Karpas-422 (cell line): Measurements from ENCODE around the gene BNC2. TPM values are rescaled to one million over a fixed set of nuclear protein-coding genes. Genes with fewer than 3 reads are reported as not detected.

Source experiments
- DNase-seq: peaks from one replicate; pipeline ENCODE4 v3.0.0-alpha.2; 2015
- H2AFZ ChIP-seq: fragments of 200-600 bp; sonication (generic); 2 replicates; pipeline ENCODE4 v1.6.1; 2014; ENCODE audit warnings: antibody characterized with exemption, low read length, mixed read lengths
- H3K27ac ChIP-seq: fragments of 200-600 bp; sonication (generic); 2 replicates; pipeline ENCODE4 v1.5.1; 2014; ENCODE audit warnings: mild to moderate bottlenecking, low read length, moderate library complexity
- H3K27me3 ChIP-seq: fragments of 200-600 bp; sonication (generic); 2 replicates; pipeline ENCODE4 v1.6.1; 2014; ENCODE audit warnings: low read length, mixed read lengths
- H3K36me3 ChIP-seq: fragments of 200-600 bp; sonication (generic); 2 replicates; pipeline ENCODE4 v1.6.1; 2014; ENCODE audit warnings: low read length, mixed read lengths; ENCODE audit not compliant: insufficient read depth
- H3K4me1 ChIP-seq: fragments of 200-600 bp; sonication (generic); 2 replicates; pipeline ENCODE4 v1.6.1; 2014; ENCODE audit warnings: mild to moderate bottlenecking, low read length, mixed read lengths
- H3K4me2 ChIP-seq: fragments of 200-600 bp; sonication (generic); 2 replicates; pipeline ENCODE4 v1.6.1; 2014; ENCODE audit warnings: low read length, low read depth, mild to moderate bottlenecking; ENCODE audit not compliant: poor library complexity, severe bottlenecking
- H3K4me3 ChIP-seq: fragments of 200-600 bp; sonication (generic); 2 replicates; pipeline ENCODE4 v1.5.1; 2014; ENCODE audit warnings: mild to moderate bottlenecking, antibody characterized with exemption, low read length, mixed read lengths
- H3K79me2 ChIP-seq: fragments of 200-600 bp; sonication (generic); 2 replicates; pipeline ENCODE4 v1.6.1; 2014; ENCODE audit warnings: mild to moderate bottlenecking, low read length, mixed read lengths
- H3K9ac ChIP-seq: fragments of 200-600 bp; sonication (generic); 2 replicates; pipeline ENCODE4 v1.6.0; 2014; ENCODE audit warnings: low read length
- H3K9me2 ChIP-seq: fragments of 200-600 bp; sonication (generic), shearing (Covaris generic); replicated peaks from 2 replicates; pipeline ENCODE4 v1.6.0; 2014; ENCODE audit warnings: mild to moderate bottlenecking, low read length, moderate library complexity; ENCODE audit not compliant: insufficient read depth
- H3K9me3 ChIP-seq: fragments of 300-700, 200-600 bp; sonication (generic); 2 replicates; pipeline ENCODE4 v1.6.1; 2014; ENCODE audit warnings: low read length, mixed read lengths
- H4K20me1 ChIP-seq: fragments of 200-600 bp; sonication (generic); 2 replicates; pipeline ENCODE4 v1.6.1; 2014; ENCODE audit warnings: mild to moderate bottlenecking, antibody characterized with exemption, low read length, low read depth; ENCODE audit not compliant: insufficient read depth
- total RNA-seq: library from RNA; depleted of rRNA; stranded (reverse); fragments of >200 nt; shearing (Covaris generic); gene quantifications from 2 replicates; pipeline ENCODE4 v1.2.3, GENCODE V29; 2014; ENCODE audit warnings: low replicate concordance

The BNC2 gene
- total RNA-seq, 1 experiment from 2014 or later: not detected

DNA sequence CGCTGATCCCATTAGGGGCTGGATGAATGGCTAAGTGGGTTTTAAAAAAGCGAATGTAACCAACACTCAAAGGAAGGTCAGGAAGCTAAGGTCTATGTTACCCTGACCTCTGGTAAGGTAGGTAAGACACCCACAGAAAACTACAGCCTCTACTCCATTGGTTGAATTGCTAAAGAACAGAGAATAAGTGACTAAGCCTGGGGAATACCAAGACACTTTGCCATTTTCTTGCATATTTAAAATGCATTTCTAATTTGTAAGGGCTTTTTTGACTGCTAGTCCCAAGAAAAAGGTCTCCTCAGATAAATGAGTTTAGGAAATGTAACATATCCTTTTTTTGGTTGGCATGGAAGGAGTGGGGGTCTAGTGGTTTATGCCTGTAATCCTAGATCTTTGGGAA is 368.7 kb downstream of the BNC2 start:
- no peak overlapping the region for H3K27ac ChIP-seq
- no peak for DNase-seq
- no peaks in the 10 kb centered on the region for H3K9me2 ChIP-seq
- H3K36me3 ChIP-seq: no peaks in the 10 kb centered on the region
- no peak overlapping the region for H3K4me3 ChIP-seq
- H3K4me1 ChIP-seq: no peaks in the 10 kb centered on the region
- H4K20me1 ChIP-seq: no peaks in the 10 kb centered on the region
- H3K27me3 ChIP-seq: no peaks in the 10 kb centered on the region
- no peaks in the 10 kb centered on the region for H3K9me3 ChIP-seq
- no peak overlapping the region for H2AFZ ChIP-seq
- no peak overlapping the region for H3K9ac ChIP-seq
- no peak overlapping the region for H3K4me2 ChIP-seq
- no peaks in the 10 kb centered on the region for H3K79me2 ChIP-seq

DNA sequence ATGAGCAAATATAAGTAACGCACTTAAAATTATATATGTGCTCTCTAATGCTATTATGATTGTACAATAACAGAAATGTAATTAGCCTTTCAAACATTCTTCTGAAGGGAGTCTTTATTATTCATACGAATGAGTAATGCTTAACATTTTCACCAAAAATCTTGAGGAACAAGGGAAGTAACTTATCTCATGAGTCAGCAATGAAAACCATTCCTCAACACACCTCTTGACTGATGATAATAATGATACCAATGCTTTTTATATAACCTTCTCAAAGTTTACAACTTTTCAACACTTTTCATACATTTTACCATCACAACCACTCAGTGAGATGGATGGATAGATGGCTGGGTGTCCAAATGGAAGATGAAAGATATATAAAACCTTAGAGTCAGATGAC is 369.3 kb downstream of the BNC2 start:
- H3K9ac ChIP-seq: no peak overlapping the region
- H3K79me2 ChIP-seq: no peaks in the 10 kb centered on the region
- no peak overlapping the region for H3K4me2 ChIP-seq
- no peak overlapping the region for H2AFZ ChIP-seq
- no peaks in the 10 kb centered on the region for H4K20me1 ChIP-seq
- H3K4me3 ChIP-seq: no peak overlapping the region
- no peaks in the 10 kb centered on the region for H3K4me1 ChIP-seq
- no peaks in the 10 kb centered on the region for H3K9me2 ChIP-seq
- H3K9me3 ChIP-seq: no peaks in the 10 kb centered on the region
- H3K36me3 ChIP-seq: no peaks in the 10 kb centered on the region
- no peaks in the 10 kb centered on the region for H3K27me3 ChIP-seq
- DNase-seq: no peak
- H3K27ac ChIP-seq: no peak overlapping the region

- Histone ChIP-seq H3K4me1 (no peaks in the 10 kb centered on the region), H3K9ac (no peak overlapping the region), H2AFZ (no peak overlapping the region), H3K27ac (no peak overlapping the region), H3K36me3 (no peaks in the 10 kb centered on the region), H3K9me3 (no peaks in the 10 kb centered on the region), H3K79me2 (no peaks in the 10 kb centered on the region), H3K4me3 (no peak overlapping the region), H4K20me1 (no peaks in the 10 kb centered on the region), H3K9me2 (no peaks in the 10 kb centered on the region), H3K4me2 (no peak overlapping the region), H3K27me3 (no peaks in the 10 kb centered on the region)
- DNase-seq: no peak
Observed at GRCh38 chr9:16500386-16500785, 370.1 kb downstream of the BNC2 start.

DNA sequence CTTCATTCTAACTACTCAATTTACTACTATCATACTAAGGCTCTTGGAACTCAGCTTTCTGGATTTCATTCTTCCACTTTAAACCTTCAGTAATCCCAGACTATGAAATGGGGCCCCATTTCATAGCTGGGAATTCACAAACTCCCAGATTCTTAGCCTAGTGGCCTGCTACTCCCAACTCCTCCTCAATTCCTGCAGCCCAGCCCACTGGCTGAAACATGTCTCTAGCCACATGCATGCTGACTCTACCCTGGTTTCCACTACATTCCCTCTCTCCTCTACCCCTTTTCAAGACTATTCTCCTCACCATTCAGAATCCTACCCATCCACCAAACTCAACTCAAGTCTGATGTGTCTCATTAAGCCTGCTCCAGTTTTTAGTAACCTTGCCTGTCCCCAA is 370.6 kb downstream of the BNC2 start:
- Histone ChIP-seq H3K9me3 (no peaks in the 10 kb centered on the region), H3K27ac (no peak overlapping the region), H3K36me3 (no peaks in the 10 kb centered on the region), H4K20me1 (no peaks in the 10 kb centered on the region), H3K4me3 (no peak overlapping the region), H3K4me2 (no peak overlapping the region), H3K79me2 (no peaks in the 10 kb centered on the region), H3K9me2 (no peaks in the 10 kb centered on the region), H2AFZ (no peak overlapping the region), H3K4me1 (no peaks in the 10 kb centered on the region), H3K27me3 (no peaks in the 10 kb centered on the region), H3K9ac (no peak overlapping the region)
- DNase-seq: no peak

DNA sequence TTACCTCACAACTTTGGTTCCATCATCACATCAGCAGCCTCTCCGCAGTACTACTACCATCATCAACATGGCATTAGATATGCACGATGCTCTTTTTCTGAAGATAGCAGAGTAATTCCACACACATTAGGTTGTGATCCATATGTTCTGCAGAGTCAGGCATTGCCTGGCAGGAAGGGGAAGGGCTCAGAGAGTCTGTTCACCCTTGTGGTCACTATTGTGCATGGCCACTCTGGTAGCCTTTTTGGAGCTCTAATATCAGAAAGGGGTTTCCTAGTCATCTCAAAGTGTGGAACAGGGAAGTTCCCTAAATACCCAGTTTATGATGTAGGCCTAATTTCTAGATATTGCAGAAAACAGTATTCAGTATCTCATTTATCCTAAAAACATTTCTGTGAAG is 373.6 kb downstream of the BNC2 start:
- Histone ChIP-seq H3K4me2 (no peak overlapping the region), H3K4me1 (no peaks in the 10 kb centered on the region), H3K4me3 (no peak overlapping the region), H3K9me3 (no peaks in the 10 kb centered on the region), H3K27ac (no peak overlapping the region), H3K36me3 (no peaks in the 10 kb centered on the region), H3K79me2 (no peaks in the 10 kb centered on the region), H3K27me3 (no peaks in the 10 kb centered on the region), H3K9me2 (no peaks in the 10 kb centered on the region), H4K20me1 (no peaks in the 10 kb centered on the region), H2AFZ (no peak overlapping the region), H3K9ac (no peak overlapping the region)
- DNase-seq: no peak

DNA sequence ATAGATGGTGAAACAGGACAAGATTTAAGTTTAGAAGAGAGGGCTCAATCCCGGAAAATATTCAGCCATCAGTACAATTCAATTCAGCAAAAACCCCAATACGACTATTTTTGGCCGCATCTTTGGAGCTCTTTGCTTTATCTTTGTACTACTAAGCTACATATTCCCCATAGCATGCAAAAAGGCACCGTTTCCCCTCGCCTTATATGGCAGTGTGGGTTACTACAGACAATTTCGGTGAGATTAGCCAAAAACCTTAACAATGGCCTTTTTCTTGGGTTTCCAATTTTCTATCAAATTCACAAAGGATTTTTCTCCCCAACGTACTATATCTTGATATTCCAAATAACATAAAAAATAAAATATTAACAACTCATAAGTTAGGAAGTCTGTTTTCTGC is 382.6 kb downstream of the BNC2 start:
- Histone ChIP-seq H3K27ac (no peak overlapping the region), H3K4me2 (no peak overlapping the region), H2AFZ (no peak overlapping the region), H3K79me2 (no peaks in the 10 kb centered on the region), H3K36me3 (no peaks in the 10 kb centered on the region), H3K9me3 (no peaks in the 10 kb centered on the region), H3K9ac (no peak overlapping the region), H3K27me3 (no peaks in the 10 kb centered on the region), H4K20me1 (no peaks in the 10 kb centered on the region), H3K4me1 (peaks cover 3% of the 10 kb centered on the region), H3K4me3 (no peak overlapping the region), H3K9me2 (no peaks in the 10 kb centered on the region)
- DNase-seq: no peak

- H3K27ac ChIP-seq: no peak overlapping the region
- no peak overlapping the region for H3K9ac ChIP-seq
- H3K4me2 ChIP-seq: no peak overlapping the region
- H3K36me3 ChIP-seq: no peaks in the 10 kb centered on the region
- peaks cover 3% of the 10 kb centered on the region for H3K4me1 ChIP-seq
- no peaks in the 10 kb centered on the region for H3K27me3 ChIP-seq
- no peaks in the 10 kb centered on the region for H4K20me1 ChIP-seq
- H3K9me2 ChIP-seq: no peaks in the 10 kb centered on the region
- H3K9me3 ChIP-seq: no peaks in the 10 kb centered on the region
- H3K4me3 ChIP-seq: no peak overlapping the region
- no peaks in the 10 kb centered on the region for H3K79me2 ChIP-seq
- no peak overlapping the region for H2AFZ ChIP-seq
- DNase-seq: peak; percentile 5
Observed at GRCh38 chr9:16485575-16486321, 384.7 kb downstream of the BNC2 start.

- no peak overlapping the region for H3K4me3 ChIP-seq
- H3K4me2 ChIP-seq: no peak overlapping the region
- H3K27ac ChIP-seq: no peak overlapping the region
- H3K9me2 ChIP-seq: no peaks in the 10 kb centered on the region
- no peaks in the 10 kb centered on the region for H3K9me3 ChIP-seq
- H4K20me1 ChIP-seq: no peaks in the 10 kb centered on the region
- peaks cover 3% of the 10 kb centered on the region for H3K4me1 ChIP-seq
- H2AFZ ChIP-seq: no peak overlapping the region
- no peaks in the 10 kb centered on the region for H3K36me3 ChIP-seq
- DNase-seq: peak; percentile 14
- no peaks in the 10 kb centered on the region for H3K79me2 ChIP-seq
- H3K27me3 ChIP-seq: no peaks in the 10 kb centered on the region
- no peak overlapping the region for H3K9ac ChIP-seq
Observed at GRCh38 chr9:16485160-16485559, 385.3 kb downstream of the BNC2 start.
